GM06990 (cell line): Measurements from ENCODE around the gene CACNB1.

Source experiments
- DNase-seq: peaks from one replicate; pipeline ENCODE4 v3.0.0-alpha.2; 2011; ENCODE audit not compliant: insufficient read length; ENCODE audit errors: extremely low read depth
- H3K27me3 ChIP-seq: replicated peaks from 2 replicates; pipeline ENCODE4 v1.6.0; 2011; ENCODE audit warnings: low read length; ENCODE audit not compliant: control insufficient read depth, insufficient read depth
- H3K36me3 ChIP-seq: 2 replicates; pipeline ENCODE4 v1.5.1; 2011; ENCODE audit warnings: low read length; ENCODE audit not compliant: control insufficient read depth, insufficient read depth
- H3K4me3 ChIP-seq: replicated peaks from 2 replicates; pipeline ENCODE4 v1.5.1; 2011; ENCODE audit warnings: low read depth, mild to moderate bottlenecking, control low read depth, low read length
- CTCF ChIP-seq: IDR thresholded peaks from 2 replicates; pipeline ENCODE4 v1.5.1; 2011; ENCODE audit warnings: low read length, control low read depth, mild to moderate bottlenecking, inconsistent platforms; ENCODE audit not compliant: insufficient read depth, poor library complexity, severe bottlenecking

The CACNB1 gene

GRCh38 chr17:39236450-39236927 lies 39.0 kb upstream of the CACNB1 start:
- TF ChIP-seq CTCF, result no peak
- no peak overlapping the region for H3K4me3 ChIP-seq
- no peak for DNase-seq
- H3K27me3 ChIP-seq, result no peaks in the 10 kb centered on the region; the same call in 1 of the 2 replicates
- no peaks in the 10 kb centered on the region for H3K36me3 ChIP-seq

DNA sequence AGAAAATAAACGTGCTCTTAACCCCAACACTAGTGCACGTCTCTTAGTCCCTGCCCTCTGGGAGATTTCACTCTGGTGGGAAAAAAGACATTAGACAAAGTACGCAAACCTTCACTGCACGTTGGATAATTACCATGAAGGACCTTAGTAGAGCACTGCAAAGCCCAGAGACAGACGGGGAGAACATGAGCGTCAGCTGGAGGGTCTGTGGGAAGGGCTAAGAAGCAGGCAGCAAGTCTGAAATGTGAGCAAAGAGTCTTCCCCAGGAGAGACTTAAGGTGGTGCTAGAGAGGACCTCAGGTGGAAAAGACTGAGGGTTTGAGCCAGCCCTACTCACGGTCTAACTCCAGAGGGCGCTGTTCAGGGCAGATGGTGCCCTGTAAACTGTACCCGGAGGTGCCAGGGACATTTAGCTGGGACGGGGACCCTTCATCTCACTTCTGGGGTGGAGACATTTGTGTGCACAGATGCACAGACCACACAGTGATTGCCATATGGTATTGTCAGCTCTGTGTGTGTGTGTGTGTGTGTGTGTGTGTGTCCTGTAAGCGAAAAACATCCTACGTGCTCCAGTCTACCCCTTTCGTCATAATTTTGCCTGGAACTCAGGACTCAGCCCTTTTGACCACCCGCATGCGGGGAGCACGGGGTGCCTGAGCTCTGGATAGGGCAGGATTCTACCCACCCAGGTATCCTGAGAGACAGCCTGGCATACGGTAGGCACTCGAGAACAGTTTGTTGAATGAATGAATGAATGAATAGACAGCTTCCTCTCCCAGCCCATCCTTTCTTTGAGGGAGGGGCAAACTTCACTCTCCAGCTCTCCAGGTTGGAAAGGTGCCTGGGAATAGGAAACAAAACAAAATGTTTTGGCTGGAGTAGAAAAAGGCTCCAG lies 38.3 kb upstream of the CACNB1 start:
- H3K4me3 ChIP-seq, result no peak overlapping the region
- DNase-seq, result peak; percentile 37
- no peaks in the 10 kb centered on the region for H3K36me3 ChIP-seq
- no peaks in the 10 kb centered on the region; the same call in 1 of the 2 replicates for H3K27me3 ChIP-seq
- peak; percentile 92 for TF ChIP-seq CTCF

- Histone ChIP-seq H3K4me3 (no peak overlapping the region), H3K27me3 (peaks cover 3% of the 10 kb centered on the region), H3K36me3 (no peaks in the 10 kb centered on the region)
- TF ChIP-seq CTCF, result peak; percentile 83
- no peak for DNase-seq
Observed at GRCh38 chr17:39231591-39232551, 34.4 kb upstream of the CACNB1 start.

GRCh38 chr17:39231091-39231561 lies 33.7 kb upstream of the CACNB1 start:
- H3K4me3 ChIP-seq, result no peak overlapping the region
- TF ChIP-seq CTCF, result no peak
- H3K27me3 ChIP-seq, result peaks cover 6% of the 10 kb centered on the region
- no peak for DNase-seq
- H3K36me3 ChIP-seq, result no peaks in the 10 kb centered on the region

DNA sequence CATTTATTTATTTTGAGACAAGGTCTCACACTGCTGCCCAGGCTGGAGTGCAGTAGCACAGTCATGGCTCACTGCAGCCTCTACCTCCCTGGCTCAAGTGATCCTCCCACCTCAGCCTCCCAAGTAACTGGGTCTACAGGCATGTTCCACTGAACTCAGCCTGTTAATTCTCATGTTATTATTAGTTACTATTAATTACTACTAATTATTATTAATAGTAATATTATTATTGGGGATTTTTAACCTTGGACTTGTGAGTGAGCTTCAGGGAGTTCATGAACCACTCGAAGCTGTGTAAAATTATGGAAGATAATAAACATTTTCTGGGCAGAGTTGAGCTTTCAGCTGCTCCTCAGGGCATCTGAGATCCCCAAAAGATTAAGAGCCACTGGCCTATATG lies 32.9 kb upstream of the CACNB1 start:
- Histone ChIP-seq H3K36me3 (no peaks in the 10 kb centered on the region), H3K4me3 (no peak overlapping the region), H3K27me3 (peaks cover 7% of the 10 kb centered on the region)
- no peak for TF ChIP-seq CTCF
- no peak for DNase-seq
